ENCODE data around the gene KPTN. TPM values are rescaled to one million over a fixed set of nuclear protein-coding genes. Genes with fewer than 3 reads are reported as not detected.

Gene KPTN
- total RNA-seq, 2 donors from 2014 or later, result 14.7 to 22.9 TPM

GRCh38 chr19:47432091-47432490 lies 51.9 kb downstream of the KPTN start:
- no peak overlapping the region for H3K27ac Mint-ChIP-seq
- H3K36me3 ChIP-seq (ENCODE audit: control insufficient read depth, insufficient read depth, low read length), result no peaks in the 10 kb centered on the region
- TF ChIP-seq, protein P1, sequence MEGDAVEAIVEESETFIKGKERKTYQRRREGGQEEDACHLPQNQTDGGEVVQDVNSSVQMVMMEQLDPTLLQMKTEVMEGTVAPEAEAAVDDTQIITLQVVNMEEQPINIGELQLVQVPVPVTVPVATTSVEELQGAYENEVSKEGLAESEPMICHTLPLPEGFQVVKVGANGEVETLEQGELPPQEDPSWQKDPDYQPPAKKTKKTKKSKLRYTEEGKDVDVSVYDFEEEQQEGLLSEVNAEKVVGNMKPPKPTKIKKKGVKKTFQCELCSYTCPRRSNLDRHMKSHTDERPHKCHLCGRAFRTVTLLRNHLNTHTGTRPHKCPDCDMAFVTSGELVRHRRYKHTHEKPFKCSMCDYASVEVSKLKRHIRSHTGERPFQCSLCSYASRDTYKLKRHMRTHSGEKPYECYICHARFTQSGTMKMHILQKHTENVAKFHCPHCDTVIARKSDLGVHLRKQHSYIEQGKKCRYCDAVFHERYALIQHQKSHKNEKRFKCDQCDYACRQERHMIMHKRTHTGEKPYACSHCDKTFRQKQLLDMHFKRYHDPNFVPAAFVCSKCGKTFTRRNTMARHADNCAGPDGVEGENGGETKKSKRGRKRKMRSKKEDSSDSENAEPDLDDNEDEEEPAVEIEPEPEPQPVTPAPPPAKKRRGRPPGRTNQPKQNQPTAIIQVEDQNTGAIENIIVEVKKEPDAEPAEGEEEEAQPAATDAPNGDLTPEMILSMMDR (conservative IDR thresholded peaks at IDR 0.05), result no peak
- peaks cover 36% of the 10 kb centered on the region for H3K27me3 Mint-ChIP-seq (ENCODE audit: insufficient read depth)
- DNase-seq, result no peak
- no peaks in the 10 kb centered on the region for H3K4me1 ChIP-seq (ENCODE audit: control insufficient read depth, insufficient read depth, low read length)
- H3K4me3 ChIP-seq (ENCODE audit: low read length), result no peak overlapping the region
- H3K27me3 ChIP-seq (ENCODE audit: control insufficient read depth, insufficient read depth, low read length, poor library complexity, severe bottlenecking), result peaks cover 14% of the 10 kb centered on the region
- no peak overlapping the region for H3K27ac ChIP-seq (ENCODE audit: low read depth, low read length)
- no peak overlapping the region for H3K9ac ChIP-seq (ENCODE audit: extremely low read depth, low read length, poor library complexity, severe bottlenecking)
- 92 to 94% methylated on average over 16 to 18 of the region's 18 CpGs for WGBS, 2 experiments (ENCODE audit: insufficient coverage in 1 of 2, insufficient read length in 1 of 2)
- H3K4me3 Mint-ChIP-seq, result no peak overlapping the region
- H3K4me1 Mint-ChIP-seq, result peaks cover 4% of the 10 kb centered on the region
- H3K9me3 ChIP-seq (ENCODE audit: control insufficient read depth, low read length), result no peaks in the 10 kb centered on the region
- no peaks in the 10 kb centered on the region for H3K36me3 Mint-ChIP-seq (ENCODE audit: low read depth)
- no peaks in the 10 kb centered on the region for H3K9me3 Mint-ChIP-seq

- H3K4me3 Mint-ChIP-seq, result peak overlapping the region; percentile 46
- Histone ChIP-seq H3K36me3 (ENCODE audit: control insufficient read depth, insufficient read depth, low read length) (no peaks in the 10 kb centered on the region), H3K4me3 (ENCODE audit: low read length) (no peak overlapping the region), H3K4me1 (ENCODE audit: control insufficient read depth, insufficient read depth, low read length) (no peaks in the 10 kb centered on the region), H3K9me3 (ENCODE audit: control insufficient read depth, low read length) (no peaks in the 10 kb centered on the region), H3K27me3 (ENCODE audit: control insufficient read depth, insufficient read depth, low read length, poor library complexity, severe bottlenecking) (peaks cover 14% of the 10 kb centered on the region), H3K27ac (ENCODE audit: low read depth, low read length) (no peak overlapping the region), H3K9ac (ENCODE audit: extremely low read depth, low read length, poor library complexity, severe bottlenecking) (no peak overlapping the region)
- H3K9me3 Mint-ChIP-seq, result no peaks in the 10 kb centered on the region
- no peaks in the 10 kb centered on the region for H3K36me3 Mint-ChIP-seq (ENCODE audit: low read depth)
- H3K27ac Mint-ChIP-seq, result no peak overlapping the region
- TF ChIP-seq, protein P1 (conservative IDR thresholded peaks at IDR 0.05), result peak; percentile 67
- DNase-seq, result peak; percentile 88
- H3K27me3 Mint-ChIP-seq (ENCODE audit: insufficient read depth), result peaks cover 36% of the 10 kb centered on the region
- peaks cover 5% of the 10 kb centered on the region for H3K4me1 Mint-ChIP-seq
- 25 to 37% methylated on average over 32 to 69 of the region's 69 CpGs for WGBS, 2 experiments (ENCODE audit: insufficient coverage in 1 of 2, insufficient read length in 1 of 2)
These were observed 53.8 kb downstream of the KPTN start for GRCh38 chr19:47430041-47430802.

GRCh38 chr19:47429140-47429793 lies 54.8 kb downstream of the KPTN start:
- H3K9me3 Mint-ChIP-seq, result no peaks in the 10 kb centered on the region
- H3K27me3 ChIP-seq (ENCODE audit: control insufficient read depth, insufficient read depth, low read length, poor library complexity, severe bottlenecking), result peaks cover 14% of the 10 kb centered on the region
- H3K27ac Mint-ChIP-seq, result no peak overlapping the region
- no peak overlapping the region for H3K27ac ChIP-seq (ENCODE audit: low read depth, low read length)
- no peaks in the 10 kb centered on the region for H3K9me3 ChIP-seq (ENCODE audit: control insufficient read depth, low read length)
- peaks cover 38% of the 10 kb centered on the region for H3K27me3 Mint-ChIP-seq (ENCODE audit: insufficient read depth)
- peak overlapping the region; percentile 46 for H3K4me3 Mint-ChIP-seq
- TF ChIP-seq, protein P1 (conservative IDR thresholded peaks at IDR 0.05), result no peak
- no peaks in the 10 kb centered on the region for H3K36me3 Mint-ChIP-seq (ENCODE audit: low read depth)
- H3K9ac ChIP-seq (ENCODE audit: extremely low read depth, low read length, poor library complexity, severe bottlenecking), result no peak overlapping the region
- H3K4me1 ChIP-seq (ENCODE audit: control insufficient read depth, insufficient read depth, low read length), result no peaks in the 10 kb centered on the region
- H3K4me1 Mint-ChIP-seq, result peaks cover 5% of the 10 kb centered on the region
- no peak overlapping the region for H3K4me3 ChIP-seq (ENCODE audit: low read length)
- no peaks in the 10 kb centered on the region for H3K36me3 ChIP-seq (ENCODE audit: control insufficient read depth, insufficient read depth, low read length)
- 56 to 64% methylated on average over 12 to 19 of the region's 20 CpGs for WGBS, 2 experiments (ENCODE audit: insufficient coverage in 1 of 2, insufficient read length in 1 of 2)
- DNase-seq, result peak; percentile 78
